GM18526 (cell line): ENCODE measurements around the gene ATP9B.

Source experiments
- POLR2A ChIP-seq: IDR thresholded peaks from 3 replicates; pipeline ENCODE4 v1.6.1; 2011; ENCODE audit not compliant: insufficient read length; ENCODE audit errors: extremely low read depth

ATP9B gene

DNA sequence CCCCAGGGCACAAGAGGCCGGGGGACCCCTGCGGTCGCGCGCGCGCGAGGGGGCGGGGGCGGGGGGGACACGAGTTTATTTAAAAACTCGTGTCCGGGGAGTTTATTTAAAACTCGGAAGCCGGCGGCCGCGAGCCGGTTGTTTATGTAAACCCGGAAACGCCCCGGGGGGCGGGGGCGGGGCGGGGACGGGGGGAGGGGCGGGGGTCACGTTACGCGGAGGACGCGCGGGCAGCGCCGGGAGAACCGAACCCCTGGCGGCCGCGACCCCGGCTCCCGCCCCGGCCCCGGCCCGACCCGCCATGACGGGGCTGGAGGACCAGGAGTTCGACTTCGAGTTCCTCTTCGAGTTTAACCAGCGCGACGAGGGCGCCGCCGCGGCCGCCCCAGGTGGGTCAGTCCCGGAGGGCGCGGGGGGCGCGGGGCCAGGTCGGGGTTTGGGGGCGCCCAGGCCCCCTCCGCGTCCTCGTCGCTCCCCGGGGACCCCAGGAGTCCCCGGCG is 330.9 kb downstream of the ATP9B start:
- no peak for TF ChIP-seq POLR2A

DNA sequence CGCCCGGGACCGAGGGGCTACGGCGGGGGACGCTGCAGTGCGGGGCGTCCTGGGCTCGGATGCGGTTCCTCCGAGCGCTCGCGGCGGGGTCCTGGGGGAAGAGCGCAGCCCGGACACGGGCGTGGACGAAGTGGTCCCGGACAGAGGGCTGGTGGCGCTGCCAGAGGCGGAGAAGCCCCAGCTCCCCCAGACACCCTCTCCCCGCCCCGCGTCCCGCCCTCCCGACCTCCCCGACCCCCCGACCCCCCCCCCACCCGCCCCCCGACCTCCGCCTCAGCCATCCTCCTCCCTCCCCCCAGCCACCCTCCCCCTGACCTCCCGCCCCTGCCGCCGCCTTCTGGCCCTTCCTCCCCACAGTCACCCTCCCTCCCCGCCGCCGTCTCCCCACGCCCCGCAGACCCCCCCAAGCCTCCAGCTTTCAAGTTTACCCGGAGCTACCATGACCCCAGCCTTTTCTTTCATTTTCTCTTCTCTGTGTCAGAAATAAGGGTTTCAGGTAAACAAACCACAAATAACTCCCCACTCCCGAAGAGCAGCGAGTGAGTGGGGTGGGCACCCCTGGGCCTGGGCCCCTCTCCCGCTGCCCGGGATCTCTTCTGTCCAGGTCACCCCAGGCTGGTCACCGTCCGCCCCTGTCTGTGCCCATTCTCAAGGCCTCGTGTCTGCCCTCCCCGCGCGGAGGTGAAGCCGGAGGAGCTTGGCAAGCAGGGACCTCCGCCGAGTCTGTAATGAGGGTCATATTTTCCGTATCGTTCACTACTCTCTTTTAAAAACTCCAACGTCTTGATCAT is 331.6 kb downstream of the ATP9B start:
- TF ChIP-seq POLR2A = no peak

DNA sequence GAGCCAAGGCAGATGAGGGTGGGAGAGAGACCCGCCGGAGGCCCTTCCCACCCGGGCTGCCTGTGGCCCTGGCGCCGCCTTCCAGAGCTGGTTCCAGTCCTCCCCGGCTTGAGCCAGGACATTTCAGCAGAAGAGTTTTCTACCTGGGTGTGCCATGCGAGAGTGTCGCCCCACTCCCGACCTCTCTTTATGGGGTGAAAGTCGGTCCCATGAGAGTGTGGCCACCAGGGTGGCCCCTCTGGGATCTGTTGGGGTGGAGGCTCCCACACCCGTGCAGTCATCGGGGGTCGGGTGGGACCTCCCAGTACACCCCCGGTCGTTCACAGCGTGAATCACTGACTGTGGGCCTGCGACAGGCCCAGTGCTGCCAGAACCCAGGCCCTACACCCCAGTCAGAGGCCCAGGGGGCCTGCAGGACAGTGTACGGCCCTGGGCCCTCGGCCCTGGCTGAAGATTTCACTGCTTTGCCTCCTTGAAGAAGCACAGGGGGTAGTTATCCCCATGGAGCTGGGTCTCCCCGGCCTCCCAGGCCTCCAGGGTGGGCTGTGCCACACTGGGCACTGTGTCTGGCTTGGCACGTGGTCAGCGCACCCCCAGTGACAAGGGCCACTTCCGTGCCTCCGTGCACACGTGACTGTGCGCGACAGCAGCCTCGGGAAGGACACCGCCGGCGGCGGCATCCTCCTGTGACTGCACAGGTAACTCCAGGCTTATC is 332.5 kb downstream of the ATP9B start:
- no peak for TF ChIP-seq POLR2A

DNA sequence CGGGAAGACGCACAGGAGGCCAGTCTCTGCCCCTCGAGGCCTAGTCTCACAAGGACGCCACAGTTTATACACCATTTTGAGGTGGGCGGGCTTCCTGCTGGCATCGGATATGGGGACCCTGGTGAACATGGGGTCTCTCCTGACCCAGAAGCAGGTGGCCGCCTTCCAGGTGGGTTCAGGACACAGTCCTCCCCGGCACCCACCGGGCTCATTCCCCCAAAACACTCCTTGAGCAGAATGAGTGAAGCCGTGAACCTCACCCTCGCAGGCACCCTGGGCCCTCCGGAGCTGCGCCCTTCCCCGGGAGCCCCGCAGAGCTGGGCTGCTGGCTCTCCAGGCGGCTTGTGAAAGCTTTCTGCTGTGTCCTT is 333.0 kb downstream of the ATP9B start:
- no peak for TF ChIP-seq POLR2A

DNA sequence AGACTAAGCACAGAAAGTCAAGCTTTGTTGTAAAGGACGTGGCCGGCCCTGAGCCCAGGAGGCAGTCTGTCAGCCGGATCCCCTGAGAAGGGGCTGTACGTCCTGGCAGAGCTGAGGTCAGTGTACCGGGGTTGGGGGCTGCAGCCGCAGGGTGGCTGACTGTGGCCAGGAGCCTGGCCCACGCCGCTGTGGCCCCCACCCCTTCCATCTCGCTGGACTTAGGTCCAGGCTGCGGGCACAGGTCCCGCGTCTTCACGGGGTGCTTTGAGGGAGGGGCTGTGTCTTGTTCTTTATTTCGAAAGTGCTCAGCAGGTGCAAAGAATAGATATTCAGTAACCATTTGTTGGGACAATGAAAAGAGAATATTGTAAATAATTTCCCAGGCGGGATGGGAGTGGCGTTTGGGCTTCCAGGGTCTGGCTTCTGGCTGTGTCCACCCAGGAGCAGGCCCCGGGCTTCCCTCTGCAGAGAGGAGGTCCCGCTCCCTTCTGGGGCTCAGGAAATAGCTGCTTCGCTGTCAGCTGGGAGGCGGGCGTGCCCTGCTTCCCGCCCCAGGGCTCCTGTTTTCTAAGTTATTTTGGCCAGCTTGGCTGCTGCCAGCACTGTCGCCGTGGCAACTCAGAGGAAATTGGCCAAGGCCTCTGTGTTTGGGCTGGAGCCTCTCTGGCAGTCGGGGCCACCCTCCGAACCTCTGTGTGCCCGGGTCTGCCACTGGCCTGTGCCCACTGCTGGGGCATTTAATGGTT is 334.0 kb downstream of the ATP9B start:
- TF ChIP-seq POLR2A = no peak

DNA sequence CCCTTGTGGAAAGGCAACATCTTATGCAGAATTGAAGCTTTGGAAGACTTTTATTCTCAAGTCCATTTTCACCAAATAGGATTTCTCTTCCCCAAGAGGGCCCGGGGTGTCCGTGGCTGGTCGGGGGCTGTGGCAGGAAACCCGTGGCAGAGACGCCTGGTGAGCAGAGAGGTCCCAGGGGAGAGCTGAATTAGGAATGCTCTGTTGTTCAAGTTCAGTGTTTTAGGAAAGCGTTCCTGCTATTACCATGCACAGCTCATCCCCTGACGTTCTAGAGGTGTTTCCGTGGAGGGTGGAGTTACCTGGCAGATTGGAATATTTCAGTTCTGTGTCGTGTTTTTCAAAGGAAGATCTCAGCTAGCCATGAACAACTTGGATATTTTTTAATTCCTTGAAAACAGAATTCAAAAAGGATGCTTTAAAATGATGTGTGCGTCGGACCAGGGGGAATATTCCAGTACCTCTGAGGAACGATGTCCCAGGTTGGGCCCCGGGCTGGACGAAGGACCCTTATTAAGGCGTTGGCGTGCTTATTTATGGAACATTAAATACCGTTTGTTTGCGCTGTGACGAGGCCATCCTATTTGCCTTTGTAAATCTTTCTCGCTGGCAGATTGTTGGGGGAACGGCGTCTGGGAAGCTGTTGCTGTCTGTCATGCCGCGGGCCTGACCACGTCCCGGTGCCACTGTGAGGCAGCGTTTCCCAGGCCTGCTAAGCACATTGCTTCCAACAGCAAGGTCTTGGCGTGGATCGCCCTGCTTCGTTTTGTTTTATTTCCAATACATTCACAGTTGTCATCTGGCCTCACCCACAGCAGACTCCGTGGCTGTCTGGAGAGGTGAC is 334.8 kb downstream of the ATP9B start:
- no peak for TF ChIP-seq POLR2A

DNA sequence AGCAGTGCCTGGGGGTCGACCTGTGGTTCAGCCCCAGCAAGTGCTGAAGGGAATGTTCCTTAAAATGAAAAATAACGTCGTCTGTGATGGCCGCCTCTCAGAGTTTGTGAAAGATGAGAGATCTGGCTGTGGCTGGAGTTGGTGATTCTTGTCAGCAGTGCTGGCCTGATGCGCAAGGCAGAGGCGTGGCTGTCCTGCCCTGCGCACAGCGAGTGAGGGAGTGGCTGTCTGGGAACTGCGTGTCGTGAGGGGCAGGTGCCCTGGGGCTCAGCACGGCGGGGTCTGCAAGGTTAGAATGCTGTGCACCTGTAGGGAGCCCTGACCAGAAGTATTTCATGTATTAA is 335.3 kb downstream of the ATP9B start:
- TF ChIP-seq POLR2A = no peak

DNA sequence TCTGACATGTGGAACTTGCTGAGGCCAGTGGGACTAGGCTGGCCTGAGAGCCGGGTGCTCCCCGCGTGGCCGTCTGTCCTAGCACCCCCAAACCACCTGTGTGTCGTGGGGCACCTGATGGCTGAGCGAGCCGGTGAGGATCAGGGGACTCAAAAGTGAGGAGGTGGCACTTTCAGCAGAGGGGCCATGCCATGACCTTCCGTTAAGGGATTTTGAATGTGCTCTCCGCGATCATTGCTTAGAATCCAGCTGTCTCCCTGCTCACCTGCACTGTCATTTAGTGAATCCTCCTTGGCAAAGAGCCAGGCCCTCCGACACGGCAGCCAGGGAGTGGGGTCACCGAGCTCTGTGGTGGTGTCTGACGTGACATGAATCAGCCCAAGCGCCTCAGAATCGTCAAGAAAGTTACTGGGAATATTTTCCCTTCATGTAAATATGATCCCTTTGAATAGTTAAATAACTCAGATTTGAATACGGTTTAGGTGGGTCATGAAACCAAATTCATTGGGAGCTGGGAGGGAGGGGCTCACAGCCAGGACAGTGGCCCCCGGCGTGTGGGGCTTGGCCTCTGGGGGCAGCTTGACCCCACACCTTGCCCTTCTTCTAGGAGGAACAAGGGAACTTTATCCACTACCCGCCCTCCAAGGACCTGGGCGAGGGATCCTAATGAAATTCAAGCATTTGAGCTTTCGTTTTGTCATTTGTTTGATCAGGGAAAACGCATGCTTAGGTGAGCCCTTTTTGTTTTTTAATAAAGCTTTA is 336.0 kb downstream of the ATP9B start:
- no peak for TF ChIP-seq POLR2A

DNA sequence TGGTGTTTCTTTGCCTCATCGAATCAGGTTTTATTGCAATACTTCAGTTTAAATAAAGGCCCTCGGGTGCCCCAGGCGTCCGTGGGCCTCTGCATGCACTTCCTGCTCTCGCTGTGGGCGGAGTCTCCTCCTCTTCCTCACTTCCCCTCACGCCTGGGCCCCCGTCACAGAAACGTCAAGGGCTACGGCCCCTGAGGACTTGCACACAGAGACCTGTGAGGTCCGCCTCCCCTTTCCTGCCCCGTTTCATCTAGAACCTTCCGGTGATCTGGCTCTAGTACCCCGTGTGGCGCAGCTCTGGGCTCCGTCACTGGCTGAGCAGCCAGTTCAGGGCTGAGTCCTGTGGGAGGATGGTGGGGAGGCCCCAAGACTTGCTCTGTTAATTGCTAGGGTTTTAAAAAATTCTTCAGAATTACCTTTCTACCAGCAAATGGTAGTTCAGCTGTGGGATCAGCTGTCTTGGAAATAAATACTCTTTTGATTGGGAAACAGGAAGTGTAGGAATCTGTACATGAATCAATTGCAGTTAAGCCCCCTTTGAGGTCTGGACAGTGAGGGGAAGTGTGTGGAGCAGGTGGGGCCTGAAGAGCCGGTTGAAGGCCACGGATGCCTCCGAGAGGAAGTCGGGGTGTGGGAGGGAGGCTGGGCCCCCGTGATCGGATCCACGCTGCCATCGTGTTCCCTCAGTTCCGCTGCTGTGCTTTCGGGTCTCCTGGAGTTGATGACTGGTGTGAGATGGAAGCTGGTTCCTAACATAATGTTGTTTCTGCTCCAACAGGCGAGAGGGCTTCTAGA is 336.8 kb downstream of the ATP9B start:
- TF ChIP-seq POLR2A = no peak

DNA sequence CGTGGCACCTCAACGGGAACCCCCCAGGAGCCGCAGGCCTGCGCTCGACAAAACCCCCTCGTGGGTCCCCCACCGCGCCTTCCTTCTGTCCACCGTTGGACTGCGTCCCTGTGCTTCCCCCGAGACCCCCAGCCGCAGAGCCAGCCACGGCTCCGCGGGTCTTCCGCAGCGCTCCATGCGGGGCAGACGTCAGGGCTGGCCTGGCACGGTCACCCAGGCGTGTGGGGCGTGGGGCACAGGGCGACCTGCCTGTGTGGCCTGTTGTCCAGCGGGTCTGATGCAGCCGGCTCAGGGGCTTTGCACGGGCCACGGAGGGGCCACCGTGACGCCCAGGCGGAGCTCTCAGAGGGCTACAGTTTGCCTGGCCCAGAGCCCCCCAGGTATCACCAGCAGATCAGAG is 337.5 kb downstream of the ATP9B start:
- TF ChIP-seq POLR2A = no peak

DNA sequence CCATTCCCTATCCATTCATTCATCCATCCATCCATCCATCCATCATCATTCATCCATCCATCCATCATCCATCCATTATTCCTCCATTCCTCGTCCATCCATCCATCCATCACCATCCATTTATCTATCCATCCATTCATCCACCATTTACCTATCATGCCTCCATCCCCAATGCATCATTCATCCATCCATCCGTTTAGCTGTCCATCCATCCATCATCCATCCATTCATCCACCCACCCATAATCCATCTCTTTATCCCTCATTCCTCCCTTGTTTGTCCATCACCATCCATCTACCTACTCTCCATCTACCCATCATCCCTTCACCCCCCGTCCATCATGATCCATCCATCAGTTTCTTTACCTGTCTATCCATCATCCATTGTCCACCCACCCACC is 340.1 kb downstream of the ATP9B start:
- no peak for TF ChIP-seq POLR2A

DNA sequence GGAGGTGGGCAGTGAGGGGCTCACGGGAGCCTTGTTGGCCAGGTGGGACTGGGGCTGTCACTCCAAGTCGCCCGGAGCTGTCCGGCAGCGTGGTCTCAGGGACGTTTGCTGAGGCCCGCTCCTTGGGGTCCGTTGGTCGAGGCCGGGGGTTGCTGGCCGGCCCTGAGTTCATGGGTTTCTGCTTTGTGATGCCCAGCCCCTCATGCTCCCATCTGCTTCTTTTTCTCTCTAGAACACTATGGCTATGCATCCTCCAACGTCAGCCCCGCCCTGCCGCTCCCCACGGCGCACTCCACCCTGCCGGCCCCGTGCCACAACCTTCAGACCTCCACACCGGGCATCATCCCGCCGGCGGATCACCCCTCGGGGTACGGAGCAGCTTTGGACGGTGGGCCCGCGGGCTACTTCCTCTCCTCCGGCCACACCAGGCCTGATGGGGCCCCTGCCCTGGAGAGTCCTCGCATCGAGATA is 341.0 kb downstream of the ATP9B start:
- no peak for TF ChIP-seq POLR2A

DNA sequence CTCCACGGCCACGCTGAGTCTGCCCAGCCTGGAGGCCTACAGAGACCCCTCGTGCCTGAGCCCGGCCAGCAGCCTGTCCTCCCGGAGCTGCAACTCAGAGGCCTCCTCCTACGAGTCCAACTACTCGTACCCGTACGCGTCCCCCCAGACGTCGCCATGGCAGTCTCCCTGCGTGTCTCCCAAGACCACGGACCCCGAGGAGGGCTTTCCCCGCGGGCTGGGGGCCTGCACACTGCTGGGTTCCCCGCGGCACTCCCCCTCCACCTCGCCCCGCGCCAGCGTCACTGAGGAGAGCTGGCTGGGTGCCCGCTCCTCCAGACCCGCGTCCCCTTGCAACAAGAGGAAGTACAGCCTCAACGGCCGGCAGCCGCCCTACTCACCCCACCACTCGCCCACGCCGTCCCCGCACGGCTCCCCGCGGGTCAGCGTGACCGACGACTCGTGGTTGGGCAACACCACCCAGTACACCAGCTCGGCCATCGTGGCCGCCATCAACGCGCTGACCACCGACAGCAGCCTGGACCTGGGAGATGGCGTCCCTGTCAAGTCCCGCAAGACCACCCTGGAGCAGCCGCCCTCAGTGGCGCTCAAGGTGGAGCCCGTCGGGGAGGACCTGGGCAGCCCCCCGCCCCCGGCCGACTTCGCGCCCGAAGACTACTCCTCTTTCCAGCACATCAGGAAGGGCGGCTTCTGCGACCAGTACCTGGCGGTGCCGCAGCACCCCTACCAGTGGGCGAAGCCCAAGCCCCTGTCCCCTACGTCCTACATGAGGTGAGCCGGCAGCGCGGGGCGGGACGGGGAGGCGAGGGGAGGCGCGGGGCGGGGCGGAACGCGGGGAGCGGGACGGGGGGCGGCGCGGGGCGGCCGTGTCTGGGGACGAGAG is 341.8 kb downstream of the ATP9B start:
- no peak for TF ChIP-seq POLR2A
